SKM-1 treated with dmso at 0.1 percent for 144 hours (cell line): ENCODE results near the gene RAB39A.
A peak's percentile ranks its signal among the peaks of the same experiment; 100 is the strongest.
"Not testable (repeated sequence)": the region's sequence is repeated elsewhere in the genome, so short reads cannot be mapped to it uniquely, and the experiment has no call there.

Source experiments
- DNase-seq: peaks from one replicate; lab custom pipeline; 2025; ENCODE audit not compliant: unreplicated experiment; lab: John Stamatoyannopoulos, UW

RAB39A gene

DNA sequence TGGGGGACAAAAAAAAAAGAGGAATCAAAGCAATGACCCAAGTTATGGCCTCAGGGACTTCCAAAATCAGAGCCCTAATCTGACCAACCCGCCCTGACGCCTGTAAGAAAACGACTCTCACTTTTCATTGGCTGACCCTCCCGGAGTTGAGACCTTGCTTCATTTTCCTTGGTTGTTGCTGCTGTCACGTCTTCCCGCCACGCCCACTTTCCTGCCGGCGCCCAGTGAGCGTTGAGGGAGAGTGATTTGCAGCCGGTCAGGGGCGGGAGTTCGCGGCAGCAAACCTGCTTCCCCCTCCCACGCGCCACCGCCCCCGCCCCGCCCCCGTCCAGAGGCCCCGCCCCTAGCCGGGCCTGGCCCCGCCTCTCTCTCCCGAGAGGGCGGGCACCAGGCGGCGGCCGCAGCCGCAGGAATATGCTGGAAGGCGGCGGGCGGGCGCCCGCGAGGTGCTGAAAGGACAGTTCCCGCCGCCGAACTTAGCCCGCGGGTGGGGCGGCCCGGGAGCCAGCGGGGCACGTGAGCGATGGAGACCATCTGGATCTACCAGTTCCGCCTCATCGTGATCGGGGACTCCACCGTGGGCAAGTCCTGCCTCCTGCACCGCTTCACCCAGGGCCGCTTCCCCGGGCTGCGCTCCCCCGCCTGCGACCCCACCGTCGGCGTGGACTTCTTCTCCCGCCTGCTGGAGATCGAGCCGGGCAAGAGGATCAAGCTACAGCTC is at the start of gene RAB39A:
RAB39A (plus strand) TSS at position 403 of the 721 bp plus-strand sequence; CDS start at position 524, 121 bp downstream.
- DNase-seq = peak; percentile 98

DNA sequence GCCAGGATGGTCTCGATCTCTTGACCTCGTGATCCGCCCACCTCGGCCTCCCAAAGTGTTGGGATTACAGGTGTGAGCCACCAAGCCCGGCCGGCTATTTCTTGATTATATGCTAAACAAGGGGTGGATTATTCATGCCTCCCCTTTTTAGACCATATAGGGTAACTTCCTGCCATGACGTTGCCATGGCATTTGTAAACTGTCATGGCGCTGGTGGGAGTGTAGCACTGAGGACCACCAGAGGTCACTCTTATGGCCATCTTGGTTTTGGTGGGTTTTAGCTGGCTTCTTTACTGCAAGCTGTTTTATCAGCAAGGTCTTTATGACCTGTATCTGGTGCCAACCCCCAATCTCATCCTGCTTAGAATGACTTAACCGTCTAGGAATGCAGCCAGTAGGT is 46.8 kb upstream of the RAB39A start:
- DNase-seq = not testable (repeated sequence)

DNA sequence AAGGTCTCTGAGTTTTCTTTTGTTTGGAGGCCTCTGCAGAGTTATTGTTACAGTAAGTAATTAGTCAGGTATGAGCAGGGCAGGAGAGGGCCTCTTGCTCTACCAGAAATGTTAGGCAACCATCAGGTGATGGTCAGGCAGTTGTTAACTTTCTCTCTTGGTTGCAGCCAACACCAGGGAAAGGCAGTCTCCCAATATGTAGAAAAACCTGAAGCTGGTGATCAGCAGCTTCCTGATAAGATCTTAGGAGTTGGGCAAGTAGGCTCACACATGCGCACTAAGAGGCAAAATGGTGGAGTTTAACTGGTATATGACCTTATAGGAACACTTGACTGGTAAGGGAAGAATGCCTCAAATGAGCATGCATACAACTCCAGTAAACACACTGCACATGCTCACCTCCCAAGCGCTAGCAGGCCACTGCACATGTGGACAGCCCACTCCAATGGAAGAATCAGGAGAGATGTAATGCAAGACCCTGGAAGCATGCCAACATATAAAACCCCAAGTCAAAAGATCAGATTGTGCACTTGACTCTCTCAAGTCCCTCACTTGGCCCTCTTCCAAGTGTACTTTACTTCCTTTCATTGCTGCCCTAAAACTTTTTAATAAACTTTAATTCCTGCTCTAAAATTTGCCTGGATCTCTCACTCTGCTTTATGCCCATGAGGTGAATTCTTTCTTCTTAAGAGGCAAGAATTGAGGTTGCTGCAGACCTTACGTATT is 46.0 kb upstream of the RAB39A start:
- DNase-seq = no peak

DNA sequence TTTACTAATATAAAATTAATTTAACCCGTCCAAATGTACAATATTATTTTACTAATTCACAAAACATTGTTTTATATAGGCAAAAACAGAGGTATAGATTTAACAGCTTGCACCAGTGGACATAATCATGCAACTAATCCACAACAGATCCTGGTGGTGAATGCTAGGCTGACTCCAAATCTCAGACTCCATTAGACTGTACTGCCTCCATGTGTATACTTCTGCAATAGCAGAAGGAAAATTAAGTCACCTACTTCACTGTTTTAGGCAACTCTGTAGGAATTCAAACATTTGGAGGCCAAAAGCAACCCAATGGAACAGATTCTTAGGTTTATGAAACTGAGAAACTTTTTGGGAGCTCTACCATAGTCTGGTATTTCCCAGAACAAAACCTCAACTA is 30.0 kb upstream of the RAB39A start:
- peak; percentile 58 for DNase-seq

- DNase-seq = no peak
These were observed 20.0 kb upstream of the RAB39A start for GRCh38 chr11:107908211-107908610.

GRCh38 chr11:107912415-107912814 is 15.8 kb upstream of the RAB39A start:
- DNase-seq = not testable (repeated sequence)

DNA sequence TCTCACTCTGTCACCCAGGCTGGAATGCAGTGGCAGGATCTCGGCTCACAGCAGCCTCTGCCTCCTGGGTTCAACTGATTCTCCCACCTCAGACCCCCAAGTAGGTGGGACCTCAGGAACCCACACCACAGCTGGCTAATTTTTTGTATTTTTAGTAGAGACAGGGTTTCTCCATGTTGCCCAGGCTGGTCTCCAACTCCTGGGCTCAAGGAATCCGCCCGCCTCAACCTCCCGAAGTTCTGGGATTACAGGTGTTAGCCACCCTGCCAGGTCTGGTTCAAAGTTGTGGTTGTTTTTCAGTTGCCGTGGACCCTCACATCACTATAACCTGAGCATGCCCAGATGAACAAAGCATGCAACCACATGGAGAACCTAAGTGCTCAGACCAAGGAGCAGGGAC is 13.0 kb upstream of the RAB39A start:
- no peak for DNase-seq

GRCh38 chr11:107916671-107917241 is 11.5 kb upstream of the RAB39A start:
- peak; percentile 12 for DNase-seq

- DNase-seq = no peak
These were observed 6.3 kb upstream of the RAB39A start for GRCh38 chr11:107921997-107922396.

- DNase-seq = not testable (repeated sequence)
These were observed 4.7 kb upstream of the RAB39A start for GRCh38 chr11:107923519-107923918.

DNA sequence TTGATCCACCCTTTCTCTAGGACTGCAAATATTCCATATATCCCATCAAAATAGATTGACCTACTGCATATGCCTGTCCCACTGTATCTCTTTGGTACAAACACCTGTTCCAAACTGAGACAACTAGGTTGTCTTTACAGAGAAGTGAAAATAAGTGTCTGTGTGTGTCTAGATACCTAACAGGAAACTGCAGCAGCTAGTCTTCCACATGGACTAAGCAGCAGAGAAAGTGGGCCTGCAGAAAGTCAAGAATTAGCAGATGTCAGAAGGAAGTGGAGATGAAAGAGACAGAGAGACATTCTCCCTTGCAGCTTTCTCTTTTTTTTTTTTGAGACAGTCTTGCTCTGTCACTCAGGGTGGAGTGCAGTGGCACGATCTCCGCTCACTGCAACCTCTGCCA is 3.9 kb upstream of the RAB39A start:
- no peak for DNase-seq

DNA sequence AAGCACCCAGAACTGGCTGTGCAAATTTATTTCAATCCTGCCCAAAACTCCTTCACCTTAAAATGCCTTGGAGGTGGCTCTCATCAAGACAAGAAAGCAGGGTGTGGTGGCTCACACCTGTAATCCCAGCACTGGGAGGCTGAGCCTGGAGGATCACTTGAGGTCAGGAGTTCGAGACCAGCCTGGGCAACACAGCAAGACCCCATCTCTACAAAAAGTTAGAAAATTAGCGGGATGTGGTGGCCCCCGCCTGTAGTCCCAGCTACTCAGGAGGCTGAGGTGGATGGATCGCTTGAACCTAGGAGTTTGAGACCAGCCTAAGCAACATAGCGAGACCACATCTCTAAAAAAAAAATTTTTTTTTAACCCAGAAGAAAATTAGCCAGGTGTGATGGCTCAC is 689 bp upstream of the RAB39A start:
- DNase-seq = no peak

- DNase-seq = peak; percentile 35
These were observed 689 bp downstream of the RAB39A start for GRCh38 chr11:107928767-107929507.

DNA sequence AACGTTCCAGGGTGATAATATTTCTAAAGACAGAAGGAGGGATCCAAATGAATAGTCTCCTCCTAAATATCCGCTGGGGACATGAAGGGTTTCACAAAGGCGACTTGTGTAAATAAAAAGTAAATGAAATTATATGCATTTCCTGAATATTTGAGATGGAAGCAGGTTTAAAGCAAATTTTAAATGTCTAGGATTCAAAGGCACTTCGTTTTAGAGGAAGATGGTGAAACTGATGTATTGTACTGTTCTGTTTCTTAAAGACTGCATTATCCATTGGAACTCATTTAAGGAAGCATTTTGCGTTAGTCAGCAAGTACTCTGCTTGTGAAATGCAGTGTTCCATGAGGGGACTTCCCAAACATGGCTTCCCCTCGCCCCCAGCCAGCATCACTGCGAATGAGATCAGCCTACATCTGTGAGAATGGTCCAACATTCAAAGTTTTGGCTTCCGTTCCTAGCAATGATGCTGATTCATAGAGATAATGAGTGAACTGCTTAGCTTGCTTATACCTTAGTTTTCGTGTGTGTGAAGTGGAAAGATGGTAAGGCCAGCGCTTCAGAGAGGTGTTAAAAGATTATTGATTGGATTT is 1.5 kb downstream of the RAB39A start:
- no peak for DNase-seq

DNA sequence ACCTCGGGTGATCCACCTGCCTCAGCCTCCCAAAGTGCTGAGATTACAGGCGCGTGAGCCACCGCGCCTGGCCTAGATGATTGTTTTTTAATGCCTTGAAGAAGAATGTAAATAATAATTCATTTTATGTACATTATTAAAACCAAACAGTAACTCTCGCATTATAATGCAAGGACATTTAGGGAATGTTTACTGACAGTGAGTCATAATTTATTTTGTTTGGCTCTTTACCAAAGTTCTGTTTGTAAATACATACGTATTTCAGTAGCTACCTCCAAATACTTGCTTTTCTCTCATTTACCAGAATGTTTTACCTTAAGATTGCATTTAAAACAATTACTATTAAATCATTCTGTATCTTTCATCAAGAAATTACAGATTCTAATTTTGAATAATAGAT is 3.0 kb downstream of the RAB39A start:
- DNase-seq = no peak

- DNase-seq = no peak
These were observed 19.7 kb downstream of the RAB39A start for GRCh38 chr11:107947904-107948303.

DNA sequence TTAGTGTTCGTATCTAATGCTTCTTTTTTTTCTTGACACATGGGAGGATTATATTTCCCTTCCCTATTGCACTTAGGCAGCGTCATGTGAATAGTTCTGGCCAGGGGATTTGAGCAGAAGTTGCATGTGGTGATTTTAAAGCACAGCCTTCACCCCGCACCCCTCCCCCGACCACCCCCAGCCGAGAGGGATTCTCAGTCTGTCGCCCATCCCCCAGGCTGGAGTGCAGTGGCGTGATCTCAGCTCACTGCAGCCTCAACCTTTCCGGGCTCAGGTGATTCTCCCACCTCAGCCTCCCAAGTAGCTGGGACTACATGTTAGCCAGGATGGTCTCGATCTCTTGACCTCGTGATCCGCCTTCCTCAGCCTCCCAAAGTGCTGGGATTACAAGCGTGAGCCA is 20.1 kb downstream of the RAB39A start:
- DNase-seq = not testable (repeated sequence)

- DNase-seq = no peak
These were observed 22.9 kb downstream of the RAB39A start for GRCh38 chr11:107951155-107951554.

GRCh38 chr11:107953446-107953845 is 25.2 kb downstream of the RAB39A start:
- DNase-seq = no peak

GRCh38 chr11:107956543-107956942 is 28.3 kb downstream of the RAB39A start:
- DNase-seq = no peak

- no peak for DNase-seq
These were observed 28.9 kb downstream of the RAB39A start for GRCh38 chr11:107957109-107957588.
